ENCODE data around the gene NEDD4.
A peak's percentile ranks its signal among the peaks of the same experiment; 100 is the strongest.

The NEDD4 gene

GRCh38 chr15:55993111-55993803 is at the start of gene NEDD4:
TSS of gene NEDD4 (minus strand) at chr15:55993612. CDS start at chr15:55993555, 57 bp downstream.
- H3K4me3 ChIP-seq (ENCODE audit: low read depth, low read length) = peak within 1 kb of the TSS; percentile 75
- TF ChIP-seq, protein P1, sequence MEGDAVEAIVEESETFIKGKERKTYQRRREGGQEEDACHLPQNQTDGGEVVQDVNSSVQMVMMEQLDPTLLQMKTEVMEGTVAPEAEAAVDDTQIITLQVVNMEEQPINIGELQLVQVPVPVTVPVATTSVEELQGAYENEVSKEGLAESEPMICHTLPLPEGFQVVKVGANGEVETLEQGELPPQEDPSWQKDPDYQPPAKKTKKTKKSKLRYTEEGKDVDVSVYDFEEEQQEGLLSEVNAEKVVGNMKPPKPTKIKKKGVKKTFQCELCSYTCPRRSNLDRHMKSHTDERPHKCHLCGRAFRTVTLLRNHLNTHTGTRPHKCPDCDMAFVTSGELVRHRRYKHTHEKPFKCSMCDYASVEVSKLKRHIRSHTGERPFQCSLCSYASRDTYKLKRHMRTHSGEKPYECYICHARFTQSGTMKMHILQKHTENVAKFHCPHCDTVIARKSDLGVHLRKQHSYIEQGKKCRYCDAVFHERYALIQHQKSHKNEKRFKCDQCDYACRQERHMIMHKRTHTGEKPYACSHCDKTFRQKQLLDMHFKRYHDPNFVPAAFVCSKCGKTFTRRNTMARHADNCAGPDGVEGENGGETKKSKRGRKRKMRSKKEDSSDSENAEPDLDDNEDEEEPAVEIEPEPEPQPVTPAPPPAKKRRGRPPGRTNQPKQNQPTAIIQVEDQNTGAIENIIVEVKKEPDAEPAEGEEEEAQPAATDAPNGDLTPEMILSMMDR (IDR thresholded peaks at IDR 0.05; ENCODE audit: low read depth, low read length, missing control alignments) = peak; percentile 65

GRCh38 chr15:56042498-56042897 is 49.1 kb upstream of the NEDD4 start:
- H3K4me3 ChIP-seq (ENCODE audit: low read depth, low read length) = no peak overlapping the region
- DNase-seq (ENCODE audit: low read depth) = no peak
- TF ChIP-seq, protein P1 (IDR thresholded peaks at IDR 0.05; ENCODE audit: low read depth, low read length, missing control alignments) = no peak

More at GRCh38 chr15:55993111-55993803, at the start of gene NEDD4:
- DNase-seq (ENCODE audit: low read depth) = peak; percentile 39

- H3K4me3 ChIP-seq (ENCODE audit: low read depth, low read length) = no peak overlapping the region
- TF ChIP-seq, protein P1 (IDR thresholded peaks at IDR 0.05; ENCODE audit: low read depth, low read length, missing control alignments) = no peak
- DNase-seq (ENCODE audit: low read depth) = no peak
Observed at GRCh38 chr15:56042031-56042430, 48.6 kb upstream of the NEDD4 start.

- no peak overlapping the region for H3K4me3 ChIP-seq (ENCODE audit: low read depth, low read length)
- TF ChIP-seq, protein P1 (IDR thresholded peaks at IDR 0.05; ENCODE audit: low read depth, low read length, missing control alignments) = no peak
- DNase-seq (ENCODE audit: low read depth) = no peak
Observed at GRCh38 chr15:56040081-56041035, 46.9 kb upstream of the NEDD4 start.

DNA sequence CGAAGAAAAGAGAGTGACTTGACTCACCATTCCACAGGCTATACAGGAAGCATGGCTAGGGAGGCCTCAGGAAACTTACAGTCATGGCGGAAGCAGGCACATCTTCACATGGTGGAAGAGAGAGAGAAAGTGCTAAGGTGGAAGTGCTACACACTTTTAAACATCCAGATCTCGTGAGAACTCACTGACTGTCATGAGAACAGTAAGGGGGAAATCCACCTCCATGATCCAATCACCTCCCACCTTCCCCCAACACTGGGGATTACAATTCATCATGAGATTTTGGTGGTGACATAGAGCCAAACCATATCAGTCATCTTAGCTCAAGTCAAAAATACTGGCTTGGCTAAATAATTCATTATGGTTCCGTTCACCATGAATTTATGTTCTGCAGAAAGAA is 45.3 kb upstream of the NEDD4 start:
- DNase-seq (ENCODE audit: low read depth) = no peak
- H3K4me3 ChIP-seq (ENCODE audit: low read depth, low read length) = no peak overlapping the region
- TF ChIP-seq, protein P1 (IDR thresholded peaks at IDR 0.05; ENCODE audit: low read depth, low read length, missing control alignments) = no peak

DNA sequence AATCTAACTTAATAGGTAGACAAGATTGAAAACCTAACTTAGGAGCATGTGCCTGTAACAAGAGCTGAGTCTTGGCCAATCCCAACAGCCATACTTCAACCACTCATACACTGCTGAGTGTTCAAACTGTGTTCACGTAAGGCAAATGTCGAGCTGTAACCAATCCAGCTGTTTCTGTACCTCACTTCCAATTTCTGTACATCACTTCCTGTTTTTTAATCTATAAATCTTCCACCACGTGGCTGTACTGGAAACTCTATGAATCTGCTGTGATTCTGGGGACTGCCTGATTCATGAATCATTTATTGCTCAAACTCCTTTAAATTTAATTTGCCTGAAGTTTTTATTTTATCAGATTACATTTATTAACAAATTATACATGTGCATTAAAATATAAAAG is 44.6 kb upstream of the NEDD4 start:
- TF ChIP-seq, protein P1 (IDR thresholded peaks at IDR 0.05; ENCODE audit: low read depth, low read length, missing control alignments) = no peak
- H3K4me3 ChIP-seq (ENCODE audit: low read depth, low read length) = no peak overlapping the region
- no peak for DNase-seq (ENCODE audit: low read depth)
